H9 (cell line): Measurements from ENCODE around the gene RMC1. TPM values are rescaled to one million over a fixed set of nuclear protein-coding genes. Genes with fewer than 3 reads are reported as not detected.

ENCODE experiments used
- DNase-seq: peaks from one replicate; pipeline ENCODE4 v3.0.0-alpha.2; 2017
- H2AFZ ChIP-seq: one replicate; pipeline ENCODE4 v1.6.1; 2013; ENCODE audit warnings: mild to moderate bottlenecking, low read length, control low read depth, moderate library complexity
- H2AK5ac ChIP-seq: 2 replicates; pipeline ENCODE4 v1.6.1; 2013; ENCODE audit warnings: low read length, control low read depth, mixed read lengths; ENCODE audit not compliant: insufficient read length
- H2BK120ac ChIP-seq: one replicate; pipeline ENCODE4 v1.6.1; 2013; ENCODE audit warnings: low read depth, mild to moderate bottlenecking, low read length, control low read depth, inconsistent platforms; ENCODE audit not compliant: poor library complexity, severe bottlenecking
- H2BK12ac ChIP-seq: 2 replicates; pipeline ENCODE4 v1.6.1; 2013; ENCODE audit warnings: low read length, control low read depth, mixed read lengths, low read depth; ENCODE audit not compliant: insufficient read length
- H2BK15ac ChIP-seq: 2 replicates; pipeline ENCODE4 v1.6.1; 2013; ENCODE audit warnings: low read depth, low read length, control low read depth
- H2BK20ac ChIP-seq: one replicate; pipeline ENCODE4 v1.6.1; 2013; ENCODE audit warnings: low read depth, mild to moderate bottlenecking, low read length, control low read depth, inconsistent platforms; ENCODE audit not compliant: poor library complexity, severe bottlenecking
- H2BK5ac ChIP-seq: 2 replicates; pipeline ENCODE4 v1.6.1; 2013; ENCODE audit warnings: low read length, control low read depth, mixed read lengths; ENCODE audit not compliant: insufficient read length
- H3K14ac ChIP-seq: 2 replicates; pipeline ENCODE4 v1.6.1; 2013; ENCODE audit warnings: low read length, control low read depth; ENCODE audit not compliant: insufficient read depth
- H3K18ac ChIP-seq: 2 replicates; pipeline ENCODE4 v1.6.1; 2013; ENCODE audit warnings: low read depth, mild to moderate bottlenecking, mixed read lengths, low read length, control low read depth; ENCODE audit not compliant: insufficient read length
- H3K23ac ChIP-seq: 2 replicates; pipeline ENCODE4 v1.6.1; 2013; ENCODE audit warnings: low read length, control low read depth, mixed read lengths, low read depth; ENCODE audit not compliant: insufficient read length
- H3K23me2 ChIP-seq: 2 replicates; pipeline ENCODE4 v1.6.1; 2013; ENCODE audit warnings: low read depth, mild to moderate bottlenecking, mixed read lengths, low read length, control low read depth; ENCODE audit not compliant: insufficient read length, poor library complexity, severe bottlenecking
- H3K27ac ChIP-seq: 2 replicates; pipeline ENCODE4 v1.5.1; 2013; ENCODE audit warnings: low read length, control low read depth, mixed read lengths, low read depth; ENCODE audit not compliant: insufficient read length
- H3K27me3 ChIP-seq: 2 replicates; pipeline ENCODE4 v1.6.1; 2013; ENCODE audit warnings: low read length, control low read depth, inconsistent platforms; ENCODE audit not compliant: insufficient read depth
- H3K4ac ChIP-seq: 2 replicates; pipeline ENCODE4 v1.6.1; 2013; ENCODE audit warnings: low read depth, mild to moderate bottlenecking, control low read depth, inconsistent platforms, low read length, moderate library complexity
- H3K4me1 ChIP-seq: 2 replicates; pipeline ENCODE4 v1.6.1; 2013; ENCODE audit warnings: low read length, control low read depth, inconsistent platforms; ENCODE audit not compliant: insufficient read depth
- H3K4me2 ChIP-seq: 2 replicates; pipeline ENCODE4 v1.6.1; 2013; ENCODE audit warnings: low read length, control low read depth, mixed read lengths; ENCODE audit not compliant: insufficient read length, insufficient read depth
- H3K56ac ChIP-seq: 2 replicates; pipeline ENCODE4 v1.6.1; 2013; ENCODE audit warnings: low read depth, mild to moderate bottlenecking, mixed read lengths, low read length, control low read depth; ENCODE audit not compliant: insufficient read length
- H3K79me1 ChIP-seq: 2 replicates; pipeline ENCODE4 v1.6.1; 2013; ENCODE audit warnings: low read depth, mild to moderate bottlenecking, moderate library complexity, low read length, control low read depth, inconsistent platforms; ENCODE audit not compliant: insufficient read depth, poor library complexity, severe bottlenecking
- H3K79me2 ChIP-seq: 2 replicates; pipeline ENCODE4 v1.6.1; 2013; ENCODE audit warnings: low read length, control low read depth, inconsistent platforms; ENCODE audit not compliant: insufficient read depth
- H3K9ac ChIP-seq: 2 replicates; pipeline ENCODE4 v1.6.1; 2013; ENCODE audit warnings: low read length, control low read depth, mixed read lengths; ENCODE audit not compliant: insufficient read length; ENCODE audit errors: extremely low read depth
- H3K9me3 ChIP-seq: one replicate; pipeline ENCODE4 v1.6.1; 2013; ENCODE audit warnings: low read depth, low read length, inconsistent platforms; ENCODE audit not compliant: control insufficient read depth
- H3T11ph ChIP-seq: one replicate; pipeline ENCODE4 v1.6.1; 2013; ENCODE audit warnings: mild to moderate bottlenecking, low read length, control low read depth, inconsistent platforms
- H4K20me1 ChIP-seq: one replicate; pipeline ENCODE4 v1.6.1; 2013; ENCODE audit not compliant: control insufficient read depth, insufficient read length, insufficient read depth
- H4K5ac ChIP-seq: 2 replicates; pipeline ENCODE4 v1.6.1; 2013; ENCODE audit warnings: low read depth, mild to moderate bottlenecking, mixed read lengths, low read length, control low read depth; ENCODE audit not compliant: insufficient read length
- H4K8ac ChIP-seq: replicated peaks from 2 replicates; pipeline ENCODE4 v1.6.1; 2013; ENCODE audit warnings: low read length, control low read depth, mixed read lengths, low read depth; ENCODE audit not compliant: insufficient read length
- H4K91ac ChIP-seq: 2 replicates; pipeline ENCODE4 v1.6.1; 2013; ENCODE audit warnings: low read depth, mild to moderate bottlenecking, moderate library complexity, mixed read lengths, low read length, control low read depth; ENCODE audit not compliant: insufficient read length
- H3K27ac Mint-ChIP-seq, 3 experiments: 2 replicates in 2 of 3; 3 replicates in 1 of 3; pipeline ENCODE4 v1.8.0; 2020 to 2021; ENCODE audit warnings: mixed read lengths in 3 of 3, mild to moderate bottlenecking in 1 of 3, moderate library complexity in 1 of 3
- H3K27me3 Mint-ChIP-seq: 2 replicates; pipeline ENCODE4 v1.8.0; 2021; ENCODE audit warnings: low read depth, mild to moderate bottlenecking, moderate library complexity, mixed read lengths
- H3K36me3 Mint-ChIP-seq, 3 experiments: 2 replicates in 2 of 3; 3 replicates in 1 of 3; pipeline ENCODE4 v1.8.0; 2020 to 2021; ENCODE audit warnings: low read depth in 3 of 3, mixed read lengths in 3 of 3; ENCODE audit not compliant: insufficient read depth in 1 of 3
- H3K4me1 Mint-ChIP-seq, 2 experiments: 2 replicates each; pipeline ENCODE4 v1.8.0; 2020; ENCODE audit warnings: mixed read lengths in 2 of 2
- H3K4me3 Mint-ChIP-seq, 2 experiments: 2 replicates in 1 of 2; 3 replicates in 1 of 2; pipeline ENCODE4 v1.8.0; 2020 to 2021; ENCODE audit warnings: mild to moderate bottlenecking in 2 of 2, mixed read lengths in 2 of 2, moderate library complexity in 1 of 2
- H3K9me3 Mint-ChIP-seq, 2 experiments: 2 replicates in 1 of 2; 3 replicates in 1 of 2; pipeline ENCODE4 v1.8.0; 2020; ENCODE audit warnings: mild to moderate bottlenecking in 2 of 2, mixed read lengths in 2 of 2, moderate library complexity in 1 of 2
- WGBS: extraction: QIAGEN DNeasy Blood & Tissue Kit; methylation state at CpG from one replicate; pipeline ENCODE4 v1.1.7; 2013; ENCODE audit warnings: missing lambda C conversion rate, low lambda C conversion rate, mixed read lengths; ENCODE audit not compliant: insufficient read length; ENCODE audit errors: extremely low coverage; 5-methylcytosine and 5-hydroxymethylcytosine counted together
- total RNA-seq: library from RNA; stranded (reverse); gene quantifications from 2 replicates; pipeline ENCODE4 v1.2.1, GENCODE V29; 2021
- TF ChIP-seq, protein P1 (sequence below): fragments of 200-600 bp; sonication (generic); conservative IDR thresholded peaks from 3 replicates; pipeline ENCODE4 v1.8.0; 2021; ENCODE audit warnings: antibody characterized with exemption, mild to moderate bottlenecking

The RMC1 gene
- total RNA-seq, 1 experiment from 2014 or later, result 21.3 TPM

- H4K5ac ChIP-seq, result no peak overlapping the region
- Mint-ChIP-seq H3K4me3 (no peak overlapping the region), H3K4me1 (no peaks in the 10 kb centered on the region), H3K27ac (no peak overlapping the region), H3K27me3 (no peaks in the 10 kb centered on the region), H3K36me3 (peaks cover 7 to 71% (median 37%) of the 10 kb centered on the region in 3 experiments; a peak in 6 of 7 replicates), H3K9me3 (no peaks in the 10 kb centered on the region)
- TF ChIP-seq, protein P1, sequence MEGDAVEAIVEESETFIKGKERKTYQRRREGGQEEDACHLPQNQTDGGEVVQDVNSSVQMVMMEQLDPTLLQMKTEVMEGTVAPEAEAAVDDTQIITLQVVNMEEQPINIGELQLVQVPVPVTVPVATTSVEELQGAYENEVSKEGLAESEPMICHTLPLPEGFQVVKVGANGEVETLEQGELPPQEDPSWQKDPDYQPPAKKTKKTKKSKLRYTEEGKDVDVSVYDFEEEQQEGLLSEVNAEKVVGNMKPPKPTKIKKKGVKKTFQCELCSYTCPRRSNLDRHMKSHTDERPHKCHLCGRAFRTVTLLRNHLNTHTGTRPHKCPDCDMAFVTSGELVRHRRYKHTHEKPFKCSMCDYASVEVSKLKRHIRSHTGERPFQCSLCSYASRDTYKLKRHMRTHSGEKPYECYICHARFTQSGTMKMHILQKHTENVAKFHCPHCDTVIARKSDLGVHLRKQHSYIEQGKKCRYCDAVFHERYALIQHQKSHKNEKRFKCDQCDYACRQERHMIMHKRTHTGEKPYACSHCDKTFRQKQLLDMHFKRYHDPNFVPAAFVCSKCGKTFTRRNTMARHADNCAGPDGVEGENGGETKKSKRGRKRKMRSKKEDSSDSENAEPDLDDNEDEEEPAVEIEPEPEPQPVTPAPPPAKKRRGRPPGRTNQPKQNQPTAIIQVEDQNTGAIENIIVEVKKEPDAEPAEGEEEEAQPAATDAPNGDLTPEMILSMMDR, result no peak
- H2BK12ac ChIP-seq, result no peak overlapping the region
- H4K8ac ChIP-seq, result no peak overlapping the region
- no peak overlapping the region for H3K18ac ChIP-seq
- no peak overlapping the region for H2BK15ac ChIP-seq
- H3K9ac ChIP-seq, result no peak overlapping the region
- no peak overlapping the region for H2BK20ac ChIP-seq
- H3K9me3 ChIP-seq, result no peaks in the 10 kb centered on the region
- H3K27ac ChIP-seq, result no peak overlapping the region
- no peak overlapping the region for H3T11ph ChIP-seq
- no peaks in the 10 kb centered on the region for H3K79me1 ChIP-seq
- no peak overlapping the region for H2AFZ ChIP-seq
- H3K56ac ChIP-seq, result no peak overlapping the region
- no CpG with 5 or more reads among the region's 4 CpGs for WGBS
- DNase-seq, result no peak
- no peaks in the 10 kb centered on the region for H4K20me1 ChIP-seq
- no peak overlapping the region for H3K4ac ChIP-seq
- no peak overlapping the region for H3K14ac ChIP-seq
- H3K23me2 ChIP-seq, result no peaks in the 10 kb centered on the region
- H4K91ac ChIP-seq, result no peak overlapping the region
- H2BK120ac ChIP-seq, result no peak overlapping the region
- H2AK5ac ChIP-seq, result no peak overlapping the region
- H3K79me2 ChIP-seq, result no peaks in the 10 kb centered on the region
- H2BK5ac ChIP-seq, result no peak overlapping the region
- no peaks in the 10 kb centered on the region for H3K27me3 ChIP-seq
- H3K23ac ChIP-seq, result no peak overlapping the region
- no peaks in the 10 kb centered on the region for H3K4me1 ChIP-seq
- H3K4me2 ChIP-seq, result no peak overlapping the region
Measured at GRCh38 chr18:23560186-23560585, 56.9 kb downstream of the RMC1 start.
